Osteocyte (in vitro differentiated cells): Measurements from ENCODE around the gene HMGCLL1. TPM values are rescaled to one million over a fixed set of nuclear protein-coding genes. Genes with fewer than 3 reads are reported as not detected.

Source experiments
- DNase-seq: peaks from one replicate; pipeline ENCODE4 v3.0.0; 2021; ENCODE audit warnings: mixed read lengths; ENCODE audit not compliant: unreplicated experiment; ENCODE audit errors: extremely low spot score
- H3K27ac Mint-ChIP-seq: one replicate; pipeline ENCODE4 v1.8.0; 2021; ENCODE audit warnings: mild to moderate bottlenecking, mixed read lengths; ENCODE audit not compliant: unreplicated experiment
- H3K27me3 Mint-ChIP-seq: one replicate; pipeline ENCODE4 v1.8.0; 2021; ENCODE audit warnings: mixed read lengths; ENCODE audit not compliant: unreplicated experiment
- H3K36me3 Mint-ChIP-seq: one replicate; pipeline ENCODE4 v1.8.0; 2021; ENCODE audit warnings: mixed read lengths; ENCODE audit not compliant: unreplicated experiment
- H3K4me1 Mint-ChIP-seq: one replicate; pipeline ENCODE4 v1.8.0; 2021; ENCODE audit warnings: mixed read lengths; ENCODE audit not compliant: unreplicated experiment
- H3K4me3 Mint-ChIP-seq: one replicate; pipeline ENCODE4 v1.8.0; 2021; ENCODE audit warnings: mild to moderate bottlenecking, moderate library complexity, mixed read lengths; ENCODE audit not compliant: unreplicated experiment
- H3K9me3 Mint-ChIP-seq: one replicate; pipeline ENCODE4 v1.8.0; 2021; ENCODE audit warnings: mixed read lengths; ENCODE audit not compliant: unreplicated experiment
- total RNA-seq: library from RNA; stranded (reverse); gene quantifications from 2 replicates; pipeline ENCODE4 v1.2.1, GENCODE V29; 2021
- TF ChIP-seq, protein P1 (sequence below): fragments of 200-600 bp; sonication (generic); IDR thresholded peaks from 2 replicates; pipeline ENCODE4 v1.5.0; 2021; ENCODE audit warnings: antibody characterized with exemption, mild to moderate bottlenecking, moderate library complexity

HMGCLL1 gene
- total RNA-seq, 1 donor from 2014 or later: not detected

DNA sequence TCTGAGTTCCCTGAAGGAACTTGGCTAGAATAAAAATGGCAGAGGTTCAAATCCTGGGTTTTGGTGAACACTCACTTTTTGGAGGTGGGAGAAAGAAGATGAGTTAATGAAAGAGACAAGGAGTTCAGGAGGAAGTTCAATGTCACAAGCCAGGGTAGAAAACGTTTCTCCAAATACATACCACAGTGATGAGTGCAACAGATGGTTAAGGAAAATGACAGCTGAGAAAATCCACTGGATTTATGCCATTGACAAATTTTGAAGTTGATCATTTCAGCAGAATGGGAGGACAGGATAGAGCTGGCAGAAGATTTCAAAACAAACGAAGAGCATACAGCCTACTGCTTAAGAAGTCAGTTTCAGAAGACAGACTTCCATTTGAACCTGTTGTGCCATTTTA is 129.0 kb downstream of the HMGCLL1 start:
- DNase-seq: no peak
- TF ChIP-seq, protein P1, sequence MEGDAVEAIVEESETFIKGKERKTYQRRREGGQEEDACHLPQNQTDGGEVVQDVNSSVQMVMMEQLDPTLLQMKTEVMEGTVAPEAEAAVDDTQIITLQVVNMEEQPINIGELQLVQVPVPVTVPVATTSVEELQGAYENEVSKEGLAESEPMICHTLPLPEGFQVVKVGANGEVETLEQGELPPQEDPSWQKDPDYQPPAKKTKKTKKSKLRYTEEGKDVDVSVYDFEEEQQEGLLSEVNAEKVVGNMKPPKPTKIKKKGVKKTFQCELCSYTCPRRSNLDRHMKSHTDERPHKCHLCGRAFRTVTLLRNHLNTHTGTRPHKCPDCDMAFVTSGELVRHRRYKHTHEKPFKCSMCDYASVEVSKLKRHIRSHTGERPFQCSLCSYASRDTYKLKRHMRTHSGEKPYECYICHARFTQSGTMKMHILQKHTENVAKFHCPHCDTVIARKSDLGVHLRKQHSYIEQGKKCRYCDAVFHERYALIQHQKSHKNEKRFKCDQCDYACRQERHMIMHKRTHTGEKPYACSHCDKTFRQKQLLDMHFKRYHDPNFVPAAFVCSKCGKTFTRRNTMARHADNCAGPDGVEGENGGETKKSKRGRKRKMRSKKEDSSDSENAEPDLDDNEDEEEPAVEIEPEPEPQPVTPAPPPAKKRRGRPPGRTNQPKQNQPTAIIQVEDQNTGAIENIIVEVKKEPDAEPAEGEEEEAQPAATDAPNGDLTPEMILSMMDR: no peak
- H3K27me3 Mint-ChIP-seq: peaks cover 3% of the 10 kb centered on the region

DNA sequence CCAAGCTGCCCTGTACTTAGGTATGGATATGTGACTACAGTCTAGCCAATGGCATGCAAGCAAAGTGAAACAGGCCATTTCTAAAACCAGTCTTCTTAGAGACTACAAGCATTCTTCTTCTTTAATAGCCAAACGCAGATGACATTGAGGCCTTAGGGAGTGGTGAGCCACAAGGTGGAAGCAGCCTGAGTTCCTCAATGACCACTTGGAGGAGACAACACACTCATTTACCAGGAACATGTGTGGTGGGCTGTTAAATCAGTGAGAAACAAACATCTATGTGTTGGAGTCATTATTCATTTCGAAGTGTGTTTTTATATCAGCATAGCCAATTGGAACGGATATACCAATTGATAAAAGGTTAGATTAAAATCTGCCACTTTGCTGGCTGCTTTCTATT is 129.8 kb downstream of the HMGCLL1 start:
- H3K36me3 Mint-ChIP-seq: no peaks in the 10 kb centered on the region
- H3K27me3 Mint-ChIP-seq: peaks cover 5% of the 10 kb centered on the region
- H3K4me1 Mint-ChIP-seq: peaks cover 4% of the 10 kb centered on the region
- no peak for DNase-seq
- no peak overlapping the region for H3K27ac Mint-ChIP-seq
- TF ChIP-seq, protein P1: peak; percentile 47
- no peaks in the 10 kb centered on the region for H3K9me3 Mint-ChIP-seq
- no peak overlapping the region for H3K4me3 Mint-ChIP-seq

More for the DNA sequence above, 129.0 kb downstream of the HMGCLL1 start:
- Mint-ChIP-seq H3K36me3 (no peaks in the 10 kb centered on the region), H3K9me3 (no peaks in the 10 kb centered on the region), H3K4me3 (no peak overlapping the region), H3K4me1 (peaks cover 4% of the 10 kb centered on the region), H3K27ac (no peak overlapping the region)

DNA sequence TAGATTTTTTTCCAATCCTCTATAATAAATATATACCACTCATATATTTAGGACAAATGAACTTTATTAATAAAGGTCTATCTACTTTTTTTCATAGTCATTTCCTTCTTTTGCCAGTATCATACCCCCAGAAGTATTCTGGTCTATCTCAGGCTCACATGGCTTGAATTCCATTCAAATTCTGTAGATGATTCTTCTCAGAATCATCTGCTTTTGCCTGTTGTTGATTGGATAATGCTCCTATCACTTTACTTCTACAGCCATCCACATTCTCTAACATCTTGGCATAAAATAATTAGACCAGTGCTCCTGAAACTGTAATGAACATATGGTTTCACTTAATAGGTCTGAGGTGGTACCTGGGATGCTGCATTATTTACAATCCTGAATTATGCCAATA is 130.5 kb downstream of the HMGCLL1 start:
- Mint-ChIP-seq H3K27ac (no peak overlapping the region), H3K4me1 (peaks cover 4% of the 10 kb centered on the region), H3K9me3 (no peaks in the 10 kb centered on the region), H3K36me3 (no peaks in the 10 kb centered on the region), H3K27me3 (peaks cover 5% of the 10 kb centered on the region), H3K4me3 (no peak overlapping the region)
- DNase-seq: no peak
- TF ChIP-seq, protein P1: no peak

DNA sequence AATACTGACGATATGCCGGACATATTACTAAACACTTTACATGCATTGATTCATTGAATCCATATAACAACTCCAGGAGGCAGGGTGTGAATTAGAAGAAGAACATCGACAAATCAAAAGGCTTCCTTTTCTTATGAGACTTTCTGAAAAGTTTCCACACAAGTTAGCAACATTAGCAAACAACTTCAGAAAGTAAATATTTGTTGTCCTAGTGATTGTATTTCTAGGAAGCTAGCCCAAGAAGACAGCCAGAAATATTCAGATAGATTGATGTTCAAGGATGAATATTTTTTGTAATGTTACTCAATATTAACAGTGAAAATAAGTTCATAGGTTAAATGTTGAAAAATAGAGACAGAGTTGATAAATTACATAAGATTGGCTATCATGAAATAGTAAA is 131.1 kb downstream of the HMGCLL1 start:
- H3K4me3 Mint-ChIP-seq: no peak overlapping the region
- H3K36me3 Mint-ChIP-seq: no peaks in the 10 kb centered on the region
- H3K27me3 Mint-ChIP-seq: peaks cover 8% of the 10 kb centered on the region
- no peak for DNase-seq
- no peaks in the 10 kb centered on the region for H3K9me3 Mint-ChIP-seq
- TF ChIP-seq, protein P1: no peak
- H3K4me1 Mint-ChIP-seq: peaks cover 4% of the 10 kb centered on the region
- H3K27ac Mint-ChIP-seq: no peak overlapping the region

DNA sequence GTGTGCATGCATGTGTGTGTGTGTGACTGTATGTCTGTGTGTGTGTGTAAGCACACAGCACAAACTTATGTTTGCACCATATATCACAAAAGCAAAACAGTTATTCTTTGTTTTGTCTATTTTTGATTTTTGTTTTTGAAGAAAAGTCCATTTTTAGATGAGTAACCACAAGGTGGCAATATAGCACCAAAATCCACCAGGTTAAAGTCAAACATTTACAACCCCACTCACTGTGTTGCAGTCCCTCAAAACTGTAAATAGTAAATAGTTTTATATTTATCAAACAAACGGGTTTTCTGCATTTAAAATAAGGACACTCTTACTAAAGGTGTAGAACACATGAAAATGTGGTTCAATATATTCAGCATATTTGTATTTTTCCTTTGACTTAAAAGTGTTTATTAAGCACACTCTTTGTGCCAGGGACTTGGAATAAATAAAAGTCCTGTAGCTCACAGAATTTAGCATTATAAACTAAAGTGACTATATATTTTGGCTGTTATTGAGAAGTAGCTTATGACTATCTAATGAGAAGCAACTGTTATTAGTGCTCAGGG is 133.3 kb downstream of the HMGCLL1 start:
- H3K36me3 Mint-ChIP-seq: no peaks in the 10 kb centered on the region
- no peak overlapping the region for H3K4me3 Mint-ChIP-seq
- H3K9me3 Mint-ChIP-seq: no peaks in the 10 kb centered on the region
- H3K27ac Mint-ChIP-seq: no peak overlapping the region
- H3K27me3 Mint-ChIP-seq: peaks cover 13% of the 10 kb centered on the region
- DNase-seq: no peak
- TF ChIP-seq, protein P1: peak; percentile 79
- peaks cover 4% of the 10 kb centered on the region for H3K4me1 Mint-ChIP-seq
